ENCODE measurements around the gene GTSE1. TPM values are rescaled to one million over a fixed set of nuclear protein-coding genes. Genes with fewer than 3 reads are reported as not detected.

Gene GTSE1
- polyA plus RNA-seq, 1 of the 3 experiments (the other 2 are of a cell fraction): 12.2 TPM

DNA sequence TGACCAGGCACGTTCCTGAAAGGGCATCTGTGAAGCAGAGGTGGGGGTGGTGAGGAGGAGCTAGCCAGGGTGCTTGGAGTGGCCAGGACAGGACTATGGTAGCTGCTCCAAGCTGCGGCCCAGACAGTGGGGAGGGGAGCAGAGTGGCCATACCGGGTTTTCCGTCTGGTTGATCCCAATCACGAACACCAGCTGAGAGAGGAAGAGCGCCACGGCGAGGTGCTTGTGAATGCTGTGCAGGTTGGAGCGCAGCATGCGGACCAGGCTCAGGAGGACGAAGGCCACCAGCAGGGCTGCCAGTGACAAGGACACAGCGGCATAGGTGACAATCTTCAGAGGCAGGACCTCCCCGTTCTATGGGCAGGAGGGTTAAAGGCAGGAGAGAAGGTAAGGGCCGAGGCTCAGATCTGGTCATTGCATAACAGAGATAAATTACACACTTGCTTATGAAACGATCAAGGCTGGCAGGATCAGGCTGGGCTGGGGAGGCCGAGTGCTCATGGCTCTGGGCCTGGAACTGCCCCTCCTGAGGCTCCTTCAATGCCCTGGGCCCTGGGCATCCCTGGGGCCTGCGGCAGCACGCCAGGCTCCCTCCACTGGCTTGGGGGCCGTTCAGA lies 80.3 kb downstream of the GTSE1 start (continued):
- TF ChIP-seq, protein P1, sequence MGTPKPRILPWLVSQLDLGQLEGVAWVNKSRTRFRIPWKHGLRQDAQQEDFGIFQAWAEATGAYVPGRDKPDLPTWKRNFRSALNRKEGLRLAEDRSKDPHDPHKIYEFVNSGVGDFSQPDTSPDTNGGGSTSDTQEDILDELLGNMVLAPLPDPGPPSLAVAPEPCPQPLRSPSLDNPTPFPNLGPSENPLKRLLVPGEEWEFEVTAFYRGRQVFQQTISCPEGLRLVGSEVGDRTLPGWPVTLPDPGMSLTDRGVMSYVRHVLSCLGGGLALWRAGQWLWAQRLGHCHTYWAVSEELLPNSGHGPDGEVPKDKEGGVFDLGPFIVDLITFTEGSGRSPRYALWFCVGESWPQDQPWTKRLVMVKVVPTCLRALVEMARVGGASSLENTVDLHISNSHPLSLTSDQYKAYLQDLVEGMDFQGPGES (IDR thresholded peaks at IDR 0.05; ENCODE audit: low read depth, low read length): no peak
- TF ChIP-seq GATA2 (CRISPR knock-in tag; IDR thresholded peaks at IDR 0.05): no peak

DNA sequence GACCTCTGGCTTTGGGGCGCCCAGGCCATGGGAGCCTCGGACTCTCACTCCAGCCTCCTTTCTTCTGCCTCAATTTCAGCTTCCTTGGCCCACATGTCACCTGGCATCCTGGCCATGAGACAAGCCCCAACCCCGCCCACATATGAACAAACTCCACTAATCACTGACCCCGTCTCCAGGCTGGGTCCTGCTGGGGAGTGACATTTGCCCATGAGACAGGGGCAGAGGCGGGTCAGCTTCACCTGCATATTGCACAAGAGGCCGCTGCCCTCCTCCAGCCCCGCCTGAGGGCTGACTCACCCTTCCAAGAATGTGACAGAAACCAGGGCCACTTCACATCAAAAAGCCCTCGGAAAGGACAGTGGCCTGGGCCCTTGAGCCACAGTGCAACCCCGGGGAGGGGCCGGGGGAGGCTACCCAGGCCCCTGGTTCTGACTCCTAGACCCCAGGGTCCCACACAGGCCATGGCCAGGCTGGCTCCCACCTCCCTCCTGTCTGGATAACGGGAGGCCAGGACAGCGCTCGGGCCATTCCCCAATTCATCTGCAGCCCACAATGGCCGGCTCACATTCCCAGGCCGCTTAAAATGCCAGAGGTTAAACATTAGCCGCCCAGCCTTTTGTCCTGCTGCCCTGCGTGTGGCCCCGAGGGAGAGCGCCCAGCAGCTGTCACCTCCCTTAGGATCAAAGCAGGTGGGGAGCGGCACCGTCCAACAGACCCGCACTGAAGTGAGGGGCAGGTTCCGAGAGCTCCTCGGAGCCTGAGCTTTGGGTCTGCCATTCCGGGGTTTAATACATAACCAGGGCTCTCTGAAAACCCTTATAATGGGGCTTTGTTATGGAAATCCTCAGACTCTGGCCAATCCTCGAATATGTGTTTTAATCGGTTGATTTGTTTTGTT lies 81.1 kb downstream of the GTSE1 start:
- Histone ChIP-seq H3K27me3 (ENCODE audit: insufficient read depth) (no peaks in the 10 kb centered on the region), H3K4me3 (ENCODE audit: low read depth in 2 of 2, low read length in 1 of 2) (no peak overlapping the region), H3K9me2 (no peaks in the 10 kb centered on the region), H4K20me1 (ENCODE audit: insufficient read depth) (no peaks in the 10 kb centered on the region), H2AFZ (ENCODE audit: low read depth) (no peak overlapping the region), H3K9ac (no peak overlapping the region), H3K4me1 (ENCODE audit: control insufficient read depth in 1 of 2, insufficient read depth in 2 of 2, low read depth in 1 of 2, low read length in 1 of 2) (no peaks in the 10 kb centered on the region; a peak in 1 of 4 replicates), H3F3A (replicated peaks; ENCODE audit: insufficient read depth) (no peaks in the 10 kb centered on the region), H3K36me3 (replicated peaks in 1 of 2; ENCODE audit: control insufficient read depth in 1 of 2, insufficient read depth in 2 of 2, low read length in 1 of 2) (peaks cover 0 to 5% of the 10 kb centered on the region in 2 experiments), H3K9me3 (no peaks in the 10 kb centered on the region; the same call in 1 of the 2 replicates), H3K4me2 (no peak overlapping the region), H3K27ac (ENCODE audit: low read depth in 2 of 2, low read length in 1 of 2) (no peak overlapping the region), H3K79me2 (ENCODE audit: insufficient read depth) (no peaks in the 10 kb centered on the region)
- WGBS (ENCODE audit: low lambda C conversion rate): 78% methylated on average over 19 of the region's 27 CpGs
- ChIA-PET CTCF (interaction anchor here (0.7 to 3.4 kb wide), 2 partner anchors 10 to 164 kb away, joined by 3 to 12 read pairs; no protein-coding TSS in a partner anchor), POLR2A (no interaction called here)
- DNase-seq: no peak
- TF ChIP-seq, protein P2, sequence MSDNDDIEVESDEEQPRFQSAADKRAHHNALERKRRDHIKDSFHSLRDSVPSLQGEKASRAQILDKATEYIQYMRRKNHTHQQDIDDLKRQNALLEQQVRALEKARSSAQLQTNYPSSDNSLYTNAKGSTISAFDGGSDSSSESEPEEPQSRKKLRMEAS (IDR thresholded peaks at IDR 0.05; ENCODE audit: low read depth): no peak
- no peak for TF ChIP-seq SMC3 (IDR thresholded peaks at IDR 0.05; ENCODE audit: low read depth, low read length)
- TF ChIP-seq, protein P3, sequence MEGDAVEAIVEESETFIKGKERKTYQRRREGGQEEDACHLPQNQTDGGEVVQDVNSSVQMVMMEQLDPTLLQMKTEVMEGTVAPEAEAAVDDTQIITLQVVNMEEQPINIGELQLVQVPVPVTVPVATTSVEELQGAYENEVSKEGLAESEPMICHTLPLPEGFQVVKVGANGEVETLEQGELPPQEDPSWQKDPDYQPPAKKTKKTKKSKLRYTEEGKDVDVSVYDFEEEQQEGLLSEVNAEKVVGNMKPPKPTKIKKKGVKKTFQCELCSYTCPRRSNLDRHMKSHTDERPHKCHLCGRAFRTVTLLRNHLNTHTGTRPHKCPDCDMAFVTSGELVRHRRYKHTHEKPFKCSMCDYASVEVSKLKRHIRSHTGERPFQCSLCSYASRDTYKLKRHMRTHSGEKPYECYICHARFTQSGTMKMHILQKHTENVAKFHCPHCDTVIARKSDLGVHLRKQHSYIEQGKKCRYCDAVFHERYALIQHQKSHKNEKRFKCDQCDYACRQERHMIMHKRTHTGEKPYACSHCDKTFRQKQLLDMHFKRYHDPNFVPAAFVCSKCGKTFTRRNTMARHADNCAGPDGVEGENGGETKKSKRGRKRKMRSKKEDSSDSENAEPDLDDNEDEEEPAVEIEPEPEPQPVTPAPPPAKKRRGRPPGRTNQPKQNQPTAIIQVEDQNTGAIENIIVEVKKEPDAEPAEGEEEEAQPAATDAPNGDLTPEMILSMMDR (IDR thresholded peaks at IDR 0.05): no peak
- TF ChIP-seq FOXM1 (IDR thresholded peaks at IDR 0.05; ENCODE audit: low read depth): no peak
- no peak for TF ChIP-seq FOSL2 (IDR thresholded peaks at IDR 0.05; ENCODE audit: borderline replicate concordance, low read depth)
- no peak for TF ChIP-seq TCF12 (IDR thresholded peaks at IDR 0.05)
- no peak for TF ChIP-seq SIN3A (IDR thresholded peaks at IDR 0.05; ENCODE audit: borderline replicate concordance, low read depth, low read length)
- TF ChIP-seq, protein P1 (IDR thresholded peaks at IDR 0.05; ENCODE audit: low read depth, low read length): no peak
- TF ChIP-seq GABPA (IDR thresholded peaks at IDR 0.05; ENCODE audit: low read depth): no peak
- TF ChIP-seq NFIC (IDR thresholded peaks at IDR 0.05; ENCODE audit: borderline replicate concordance): no peak
- TF ChIP-seq, protein P4, sequence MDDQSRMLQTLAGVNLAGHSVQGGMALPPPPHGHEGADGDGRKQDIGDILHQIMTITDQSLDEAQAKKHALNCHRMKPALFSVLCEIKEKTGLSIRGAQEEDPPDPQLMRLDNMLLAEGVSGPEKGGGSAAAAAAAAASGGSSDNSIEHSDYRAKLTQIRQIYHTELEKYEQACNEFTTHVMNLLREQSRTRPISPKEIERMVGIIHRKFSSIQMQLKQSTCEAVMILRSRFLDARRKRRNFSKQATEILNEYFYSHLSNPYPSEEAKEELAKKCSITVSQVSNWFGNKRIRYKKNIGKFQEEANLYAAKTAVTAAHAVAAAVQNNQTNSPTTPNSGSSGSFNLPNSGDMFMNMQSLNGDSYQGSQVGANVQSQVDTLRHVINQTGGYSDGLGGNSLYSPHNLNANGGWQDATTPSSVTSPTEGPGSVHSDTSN (IDR thresholded peaks at IDR 0.05): no peak
- no peak for TF ChIP-seq TEAD4 (IDR thresholded peaks at IDR 0.05; ENCODE audit: borderline replicate concordance, insufficient read depth)
- TF ChIP-seq, protein P5, sequence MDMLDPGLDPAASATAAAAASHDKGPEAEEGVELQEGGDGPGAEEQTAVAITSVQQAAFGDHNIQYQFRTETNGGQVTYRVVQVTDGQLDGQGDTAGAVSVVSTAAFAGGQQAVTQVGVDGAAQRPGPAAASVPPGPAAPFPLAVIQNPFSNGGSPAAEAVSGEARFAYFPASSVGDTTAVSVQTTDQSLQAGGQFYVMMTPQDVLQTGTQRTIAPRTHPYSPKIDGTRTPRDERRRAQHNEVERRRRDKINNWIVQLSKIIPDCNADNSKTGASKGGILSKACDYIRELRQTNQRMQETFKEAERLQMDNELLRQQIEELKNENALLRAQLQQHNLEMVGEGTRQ (IDR thresholded peaks at IDR 0.05; ENCODE audit: borderline replicate concordance, low read depth, low read length): no peak
- TF ChIP-seq RAD21 (IDR thresholded peaks at IDR 0.05; ENCODE audit: low read length): no peak
- TF ChIP-seq TAF1 (IDR thresholded peaks at IDR 0.05; ENCODE audit: borderline replicate concordance, low read depth, low read length): no peak
- TF ChIP-seq EP300 (IDR thresholded peaks at IDR 0.05; ENCODE audit: borderline replicate concordance in 1 of 2, low read depth in 1 of 2, low read length in 1 of 2): no peak
- TF ChIP-seq, protein P6, sequence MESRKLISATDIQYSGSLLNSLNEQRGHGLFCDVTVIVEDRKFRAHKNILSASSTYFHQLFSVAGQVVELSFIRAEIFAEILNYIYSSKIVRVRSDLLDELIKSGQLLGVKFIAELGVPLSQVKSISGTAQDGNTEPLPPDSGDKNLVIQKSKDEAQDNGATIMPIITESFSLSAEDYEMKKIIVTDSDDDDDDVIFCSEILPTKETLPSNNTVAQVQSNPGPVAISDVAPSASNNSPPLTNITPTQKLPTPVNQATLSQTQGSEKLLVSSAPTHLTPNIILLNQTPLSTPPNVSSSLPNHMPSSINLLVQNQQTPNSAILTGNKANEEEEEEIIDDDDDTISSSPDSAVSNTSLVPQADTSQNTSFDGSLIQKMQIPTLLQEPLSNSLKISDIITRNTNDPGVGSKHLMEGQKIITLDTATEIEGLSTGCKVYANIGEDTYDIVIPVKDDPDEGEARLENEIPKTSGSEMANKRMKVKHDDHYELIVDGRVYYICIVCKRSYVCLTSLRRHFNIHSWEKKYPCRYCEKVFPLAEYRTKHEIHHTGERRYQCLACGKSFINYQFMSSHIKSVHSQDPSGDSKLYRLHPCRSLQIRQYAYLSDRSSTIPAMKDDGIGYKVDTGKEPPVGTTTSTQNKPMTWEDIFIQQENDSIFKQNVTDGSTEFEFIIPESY (IDR thresholded peaks at IDR 0.05; ENCODE audit: borderline replicate concordance, low read depth): no peak
- no peak for TF ChIP-seq RCOR1 (IDR thresholded peaks at IDR 0.05; ENCODE audit: low read length)
